ENCODE results near the gene DXO.
"Not testable (repeated sequence)": the region's sequence is repeated elsewhere in the genome, so short reads cannot be mapped to it uniquely, and the experiment has no call there.

Gene DXO

GRCh38 chr6:31971993-31972708 lies at the start of gene DXO:
TSS of gene DXO (minus strand) at chr6:31972138. CDS start at chr6:31971675, 463 bp downstream.
- H3K27me3 Mint-ChIP-seq: peaks cover 8% of the 10 kb centered on the region
- no peaks in the 10 kb centered on the region for H3K9me3 Mint-ChIP-seq
- H3K36me3 Mint-ChIP-seq: peaks cover 37% of the 10 kb centered on the region
- peaks cover 48% of the 10 kb centered on the region for H3K4me1 Mint-ChIP-seq
- peak within 1 kb of the TSS; percentile 99 for H3K27ac Mint-ChIP-seq
- H3K4me3 Mint-ChIP-seq: peak within 1 kb of the TSS; percentile 97
- DNase-seq: peak; percentile 97
- CTCF ChIA-PET: interaction anchor here (1.0 to 1.3 kb wide), 3 partner anchors 13 to 75 kb away, joined by 3 to 6 read pairs (median 4); partner anchors contain the start of genes EHMT2, NELFE and SKIC2

- H3K27ac Mint-ChIP-seq, CTCF ChIA-PET, H3K36me3 Mint-ChIP-seq, H3K4me3 Mint-ChIP-seq, H3K4me1 Mint-ChIP-seq, DNase-seq, H3K9me3 Mint-ChIP-seq, H3K27me3 Mint-ChIP-seq: not testable (repeated sequence)
These were observed 42.6 kb upstream of the DXO start, which contains the start of gene C4B for GRCh38 chr6:32014547-32014946. TSS of gene C4B (plus strand) at chr6:32014795. CDS start at chr6:32014846, 51 bp downstream.

GRCh38 chr6:32013738-32014137 lies 41.8 kb upstream of the DXO start:
- H3K27me3 Mint-ChIP-seq, H3K36me3 Mint-ChIP-seq, CTCF ChIA-PET, DNase-seq, H3K27ac Mint-ChIP-seq, H3K9me3 Mint-ChIP-seq, H3K4me1 Mint-ChIP-seq, H3K4me3 Mint-ChIP-seq: not testable (repeated sequence)

- CTCF ChIA-PET, H3K27ac Mint-ChIP-seq, H3K9me3 Mint-ChIP-seq, H3K4me3 Mint-ChIP-seq, H3K4me1 Mint-ChIP-seq, H3K27me3 Mint-ChIP-seq, H3K36me3 Mint-ChIP-seq: not testable (repeated sequence)
- DNase-seq: peak; percentile 19
These were observed 41.1 kb upstream of the DXO start for GRCh38 chr6:32012941-32013617.

GRCh38 chr6:32010856-32011530 lies 39.1 kb upstream of the DXO start:
- H3K9me3 Mint-ChIP-seq, H3K27me3 Mint-ChIP-seq, H3K36me3 Mint-ChIP-seq, H3K27ac Mint-ChIP-seq, H3K4me3 Mint-ChIP-seq, H3K4me1 Mint-ChIP-seq, CTCF ChIA-PET: not testable (repeated sequence)
- DNase-seq: peak; percentile 18

GRCh38 chr6:32009537-32009936 lies 37.6 kb upstream of the DXO start:
- H3K27ac Mint-ChIP-seq, H3K36me3 Mint-ChIP-seq, H3K27me3 Mint-ChIP-seq, H3K4me3 Mint-ChIP-seq, CTCF ChIA-PET, H3K9me3 Mint-ChIP-seq, H3K4me1 Mint-ChIP-seq: not testable (repeated sequence)
- peak; percentile 9 for DNase-seq

GRCh38 chr6:32008616-32009015 lies 36.7 kb upstream of the DXO start:
- H3K36me3 Mint-ChIP-seq, CTCF ChIA-PET, H3K4me1 Mint-ChIP-seq, H3K9me3 Mint-ChIP-seq, H3K4me3 Mint-ChIP-seq, H3K27me3 Mint-ChIP-seq, H3K27ac Mint-ChIP-seq: not testable (repeated sequence)
- DNase-seq: peak; percentile 16

- not testable (repeated sequence) for H3K27me3 Mint-ChIP-seq
These were observed 36.1 kb upstream of the DXO start for GRCh38 chr6:32008037-32008436.

GRCh38 chr6:32007086-32007485 lies 35.1 kb upstream of the DXO start:
- H3K36me3 Mint-ChIP-seq, H3K27me3 Mint-ChIP-seq, H3K4me1 Mint-ChIP-seq, H3K27ac Mint-ChIP-seq, H3K9me3 Mint-ChIP-seq, H3K4me3 Mint-ChIP-seq, CTCF ChIA-PET: not testable (repeated sequence)
- peak; percentile 16 for DNase-seq

More at GRCh38 chr6:32008037-32008436, 36.1 kb upstream of the DXO start:
- H3K4me3 Mint-ChIP-seq, H3K4me1 Mint-ChIP-seq, CTCF ChIA-PET, DNase-seq, H3K27ac Mint-ChIP-seq, H3K9me3 Mint-ChIP-seq, H3K36me3 Mint-ChIP-seq: not testable (repeated sequence)

GRCh38 chr6:32005991-32006529 lies 34.1 kb upstream of the DXO start:
- H3K27ac Mint-ChIP-seq, H3K36me3 Mint-ChIP-seq, H3K27me3 Mint-ChIP-seq, H3K4me1 Mint-ChIP-seq, H3K4me3 Mint-ChIP-seq, CTCF ChIA-PET, H3K9me3 Mint-ChIP-seq: not testable (repeated sequence)
- DNase-seq: peak; percentile 15

- H3K36me3 Mint-ChIP-seq, H3K27me3 Mint-ChIP-seq, H3K4me3 Mint-ChIP-seq, H3K27ac Mint-ChIP-seq, H3K9me3 Mint-ChIP-seq, H3K4me1 Mint-ChIP-seq, CTCF ChIA-PET: not testable (repeated sequence)
- peak; percentile 19 for DNase-seq
These were observed 33.6 kb upstream of the DXO start for GRCh38 chr6:32005538-32005880.

GRCh38 chr6:32004864-32005537 lies 33.1 kb upstream of the DXO start:
- H3K36me3 Mint-ChIP-seq, H3K4me3 Mint-ChIP-seq, H3K27me3 Mint-ChIP-seq, CTCF ChIA-PET, H3K9me3 Mint-ChIP-seq, H3K4me1 Mint-ChIP-seq, H3K27ac Mint-ChIP-seq: not testable (repeated sequence)
- DNase-seq: peak; percentile 16

GRCh38 chr6:32004393-32004792 lies 32.5 kb upstream of the DXO start:
- H3K4me3 Mint-ChIP-seq, H3K4me1 Mint-ChIP-seq, H3K9me3 Mint-ChIP-seq, DNase-seq, H3K27me3 Mint-ChIP-seq, H3K27ac Mint-ChIP-seq, H3K36me3 Mint-ChIP-seq, CTCF ChIA-PET: not testable (repeated sequence)

- H3K36me3 Mint-ChIP-seq, CTCF ChIA-PET, H3K9me3 Mint-ChIP-seq, H3K4me1 Mint-ChIP-seq, H3K27me3 Mint-ChIP-seq, DNase-seq, H3K27ac Mint-ChIP-seq, H3K4me3 Mint-ChIP-seq: not testable (repeated sequence)
These were observed 31.4 kb upstream of the DXO start for GRCh38 chr6:32003301-32003700.

All from activated naive CD4-positive, alpha-beta T cell treated with anti-CD3 and anti-CD28 coated beads, Interleukin-2, amount 10 ng/mL, durations not matched to agents 7 days and 5 days (primary cell).